Measurements from ENCODE around the gene TMEM245. TPM values are rescaled to one million over a fixed set of nuclear protein-coding genes. Genes with fewer than 3 reads are reported as not detected.

Gene TMEM245
- total RNA-seq, 1 donor from 2014 or later, result 52.2 TPM

GRCh38 chr9:109037946-109038715 is 81.6 kb downstream of the TMEM245 start:
- H3K79me2 ChIP-seq (ENCODE audit: insufficient read depth, low read length), result no peaks in the 10 kb centered on the region
- no peaks in the 10 kb centered on the region for H3K9me3 Mint-ChIP-seq (ENCODE audit: unreplicated experiment)
- no peak overlapping the region for H3K4me3 ChIP-seq (ENCODE audit: insufficient read depth, low read depth, low read length)
- no peak overlapping the region for H2AFZ ChIP-seq (ENCODE audit: low read depth, low read length)
- DNase-seq (ENCODE audit: low read depth) (peak; percentile 24), FAIRE-seq (no peak)
- H3K27me3 Mint-ChIP-seq (ENCODE audit: low read depth, unreplicated experiment), result no peaks in the 10 kb centered on the region
- H3K9me3 ChIP-seq (ENCODE audit: insufficient read depth, low read depth, low read length), result no peaks in the 10 kb centered on the region
- H3K4me1 ChIP-seq (ENCODE audit: insufficient read depth, low read length), result peaks cover 31% of the 10 kb centered on the region
- H3K27me3 ChIP-seq (ENCODE audit: insufficient read depth, low read length), result no peaks in the 10 kb centered on the region
- H3K4me1 Mint-ChIP-seq (ENCODE audit: low read depth, unreplicated experiment), result peaks cover 31% of the 10 kb centered on the region
- no peak overlapping the region for H3K4me3 Mint-ChIP-seq (ENCODE audit: unreplicated experiment)
- peaks cover 2% of the 10 kb centered on the region for H3K36me3 ChIP-seq (ENCODE audit: insufficient read depth, low read length)
- H3K4me2 ChIP-seq (ENCODE audit: low read length), result peak overlapping the region; percentile 14
- no peaks in the 10 kb centered on the region for H4K20me1 ChIP-seq (ENCODE audit: insufficient read depth, low read length)
- H3K27ac Mint-ChIP-seq (ENCODE audit: unreplicated experiment), result no peak overlapping the region
- no peak overlapping the region for H3K9ac ChIP-seq (ENCODE audit: low read length)
- H3K27ac ChIP-seq (ENCODE audit: low read depth, low read length), result no peak overlapping the region
- H3K36me3 Mint-ChIP-seq (ENCODE audit: low read depth, unreplicated experiment), result peaks cover 10% of the 10 kb centered on the region
- TF ChIP-seq, protein P1, sequence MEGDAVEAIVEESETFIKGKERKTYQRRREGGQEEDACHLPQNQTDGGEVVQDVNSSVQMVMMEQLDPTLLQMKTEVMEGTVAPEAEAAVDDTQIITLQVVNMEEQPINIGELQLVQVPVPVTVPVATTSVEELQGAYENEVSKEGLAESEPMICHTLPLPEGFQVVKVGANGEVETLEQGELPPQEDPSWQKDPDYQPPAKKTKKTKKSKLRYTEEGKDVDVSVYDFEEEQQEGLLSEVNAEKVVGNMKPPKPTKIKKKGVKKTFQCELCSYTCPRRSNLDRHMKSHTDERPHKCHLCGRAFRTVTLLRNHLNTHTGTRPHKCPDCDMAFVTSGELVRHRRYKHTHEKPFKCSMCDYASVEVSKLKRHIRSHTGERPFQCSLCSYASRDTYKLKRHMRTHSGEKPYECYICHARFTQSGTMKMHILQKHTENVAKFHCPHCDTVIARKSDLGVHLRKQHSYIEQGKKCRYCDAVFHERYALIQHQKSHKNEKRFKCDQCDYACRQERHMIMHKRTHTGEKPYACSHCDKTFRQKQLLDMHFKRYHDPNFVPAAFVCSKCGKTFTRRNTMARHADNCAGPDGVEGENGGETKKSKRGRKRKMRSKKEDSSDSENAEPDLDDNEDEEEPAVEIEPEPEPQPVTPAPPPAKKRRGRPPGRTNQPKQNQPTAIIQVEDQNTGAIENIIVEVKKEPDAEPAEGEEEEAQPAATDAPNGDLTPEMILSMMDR (IDR thresholded peaks at IDR 0.05; ENCODE audit: insufficient read depth, low read depth, low read length), result no peak
- TF ChIP-seq EZH2 (IDR thresholded peaks at IDR 0.05; ENCODE audit: insufficient read depth, low read length), result no peak

GRCh38 chr9:109036744-109037680 is 82.7 kb downstream of the TMEM245 start:
- Mint-ChIP-seq H3K27me3 (ENCODE audit: low read depth, unreplicated experiment) (no peaks in the 10 kb centered on the region), H3K27ac (ENCODE audit: unreplicated experiment) (peak overlapping the region; percentile 71), H3K36me3 (ENCODE audit: low read depth, unreplicated experiment) (peaks cover 5% of the 10 kb centered on the region), H3K9me3 (ENCODE audit: unreplicated experiment) (no peaks in the 10 kb centered on the region), H3K4me3 (ENCODE audit: unreplicated experiment) (no peak overlapping the region), H3K4me1 (ENCODE audit: low read depth, unreplicated experiment) (peaks cover 31% of the 10 kb centered on the region)
- Histone ChIP-seq H3K9me3 (ENCODE audit: insufficient read depth, low read depth, low read length) (no peaks in the 10 kb centered on the region), H3K4me1 (ENCODE audit: insufficient read depth, low read length) (peaks cover 31% of the 10 kb centered on the region), H4K20me1 (ENCODE audit: insufficient read depth, low read length) (no peaks in the 10 kb centered on the region), H3K4me2 (ENCODE audit: low read length) (peak overlapping the region; percentile 53), H2AFZ (ENCODE audit: low read depth, low read length) (no peak overlapping the region), H3K36me3 (ENCODE audit: insufficient read depth, low read length) (no peaks in the 10 kb centered on the region), H3K9ac (ENCODE audit: low read length) (no peak overlapping the region), H3K27ac (ENCODE audit: low read depth, low read length) (peak overlapping the region; percentile 49), H3K27me3 (ENCODE audit: insufficient read depth, low read length) (no peaks in the 10 kb centered on the region), H3K79me2 (ENCODE audit: insufficient read depth, low read length) (no peaks in the 10 kb centered on the region), H3K4me3 (ENCODE audit: insufficient read depth, low read depth, low read length) (no peak overlapping the region)
- DNase-seq (ENCODE audit: low read depth) (peak; percentile 12), FAIRE-seq (no peak)
- TF ChIP-seq, protein P1 (IDR thresholded peaks at IDR 0.05; ENCODE audit: insufficient read depth, low read depth, low read length), result no peak
- TF ChIP-seq EZH2 (IDR thresholded peaks at IDR 0.05; ENCODE audit: insufficient read depth, low read length), result no peak
